HCT116 (cell line): ENCODE data around the gene C22orf42. TPM values are rescaled to one million over a fixed set of nuclear protein-coding genes. Genes with fewer than 3 reads are reported as not detected.

Experiments
- ATAC-seq: fragments of 200-7000 bp; cut with Tn5 transposase; 2 replicates; pipeline ENCODE4 v1.9.1; 2020; ENCODE audit warnings: mild to moderate bottlenecking, moderate library complexity
- BruUV-seq: library from RNA; stranded (reverse); fragments of 400-500 nt; replicated peaks from 2 replicates; lab custom pipeline; 2021; lab: Mats Ljungman, UMichigan
- CTCF ChIA-PET: fragments of 300-600 bp; sonication (Branson Sonifier 250); formaldehyde crosslinking; loops from one replicate; lab custom pipeline; 2021; ENCODE audit warnings: antibody characterized with exemption; lab: Charles Lee
- POLR2A ChIA-PET: fragments of 300-600, 350-600 bp; sonication (Branson Sonifier 250); formaldehyde crosslinking; loops from one replicate; lab custom pipeline; 2021; ENCODE audit warnings: antibody characterized with exemption; lab: Charles Lee
- RAD21 ChIA-PET, 2 experiments: fragments of 300-600 bp; sonication (Branson Sonifier 250); formaldehyde crosslinking; loops; one replicate each; lab custom pipeline; 2023; ENCODE audit warnings: low total read pairs in 2 of 2; ENCODE audit not compliant: uncharacterized antibody in 2 of 2, unreplicated experiment in 2 of 2, low non-redundant PET in 1 of 2; lab: Charles Lee
- DNase-seq: peaks from one replicate; pipeline ENCODE4 v3.0.0-alpha.2; 2010; ENCODE audit warnings: low read depth, low spot score
- H2AFZ ChIP-seq: fragments of 200-600 bp; shearing (Covaris generic), sonication (generic); 2 replicates; pipeline ENCODE4 v1.6.1; 2017; ENCODE audit warnings: low read depth, mixed run types, mixed read lengths, antibody characterized with exemption, low read length; ENCODE audit not compliant: poor library complexity, severe bottlenecking
- H3K27ac ChIP-seq: 2 replicates; pipeline ENCODE4 v1.5.1; 2012; ENCODE audit warnings: low read depth, low read length
- H3K27me3 ChIP-seq: fragments of 200-600 bp; sonication (generic); 2 replicates; pipeline ENCODE4 v1.6.1; 2016; ENCODE audit warnings: mixed run types, low read length, mixed read lengths; ENCODE audit not compliant: insufficient read depth
- H3K36me3 ChIP-seq, 2 experiments: fragments of 200-500 bp in 1 of 2; fragments of 200-600 bp in 1 of 2; sonication (Bioruptor generic) in 1 of 2; sonication (generic) in 1 of 2; 2 replicates each; pipeline versions ENCODE4 v1.5.1 to v1.6.1; 2014 to 2016; ENCODE audit warnings: low read length in 2 of 2, inconsistent platforms in 1 of 2, mixed read lengths in 1 of 2, mixed run types in 1 of 2; ENCODE audit not compliant: insufficient read depth in 2 of 2, control insufficient read depth in 1 of 2
- H3K4me1 ChIP-seq, 2 experiments: fragments of 200-600 bp in 1 of 2; sonication (generic) in 1 of 2; 2 replicates each; pipeline versions ENCODE4 v1.5.1 to v1.6.1; 2012 to 2017; ENCODE audit warnings: low read length in 2 of 2, inconsistent platforms in 1 of 2, mild to moderate bottlenecking in 1 of 2, mixed read lengths in 1 of 2, mixed run types in 1 of 2, moderate library complexity in 1 of 2; ENCODE audit not compliant: insufficient read depth in 2 of 2, control insufficient read depth in 1 of 2
- H3K4me2 ChIP-seq: fragments of 200-600 bp; sonication (generic); 2 replicates; pipeline ENCODE4 v1.6.1; 2017; ENCODE audit warnings: mixed run types, low read length, mixed read lengths
- H3K4me3 ChIP-seq, 2 experiments: fragments of 200-600 bp in 1 of 2; sonication (generic) in 1 of 2; replicated peaks in 1 of 2; 2 replicates each; pipeline ENCODE4 v1.5.1; 2011 to 2016; ENCODE audit warnings: low read length in 2 of 2, control low read depth in 1 of 2, low read depth in 1 of 2, mild to moderate bottlenecking in 1 of 2, mixed read lengths in 1 of 2, mixed run types in 1 of 2
- H3K79me2 ChIP-seq: fragments of 200-600 bp; sonication (generic); 2 replicates; pipeline ENCODE4 v1.6.1; 2017; ENCODE audit warnings: mild to moderate bottlenecking, mixed run types, low read length, moderate library complexity, mixed read lengths; ENCODE audit not compliant: insufficient read depth
- H3K9ac ChIP-seq: fragments of 200-600 bp; sonication (generic); 2 replicates; pipeline ENCODE4 v1.6.1; 2016; ENCODE audit warnings: low read length, mixed read lengths
- H3K9me2 ChIP-seq: fragments of 200-600 bp; sonication (generic), shearing (Covaris generic); 2 replicates; pipeline ENCODE4 v1.6.1; 2017; ENCODE audit warnings: mixed run types, mild to moderate bottlenecking, moderate library complexity; ENCODE audit not compliant: insufficient read depth
- H3K9me3 ChIP-seq, 2 experiments: fragments of 200-500 bp in 1 of 2; fragments of 200-600 bp in 1 of 2; sonication (Bioruptor generic) in 1 of 2; sonication (generic) in 1 of 2; 2 replicates each; pipeline ENCODE4 v1.6.1; 2014 to 2017; ENCODE audit warnings: low read length in 2 of 2, mixed read lengths in 2 of 2, inconsistent platforms in 1 of 2, low read depth in 1 of 2, mild to moderate bottlenecking in 1 of 2, mixed run types in 1 of 2, moderate library complexity in 1 of 2; ENCODE audit not compliant: control insufficient read depth in 1 of 2, insufficient read depth in 1 of 2
- H4K20me1 ChIP-seq: fragments of 200-600 bp; sonication (generic), shearing (Covaris generic); 2 replicates; pipeline ENCODE4 v1.6.1; 2017; ENCODE audit warnings: mixed run types, mild to moderate bottlenecking, moderate library complexity; ENCODE audit not compliant: insufficient read depth
- EZH2phosphoT487 ChIP-seq: fragments of 200-600 bp; IDR thresholded peaks from 2 replicates; pipeline ENCODE4 v1.6.1; 2018; ENCODE audit warnings: antibody characterized with exemption, borderline replicate concordance
- POLR2AphosphoS5 ChIP-seq: IDR thresholded peaks from 2 replicates; pipeline ENCODE4 v1.6.1; 2011; ENCODE audit warnings: mild to moderate bottlenecking, low read depth, low read length, moderate library complexity
- TCF7L2 ChIP-seq: IDR thresholded peaks from 2 replicates; pipeline ENCODE4 v1.7.0; 2011; ENCODE audit warnings: borderline replicate concordance, inconsistent platforms; ENCODE audit not compliant: insufficient read depth, insufficient read length; ENCODE audit errors: extremely low read depth
- ZNF274 ChIP-seq: fragments of 200-500 bp; sonication (Bioruptor generic); IDR thresholded peaks from 2 replicates; pipeline ENCODE4 v1.6.1; 2014; ENCODE audit warnings: mild to moderate bottlenecking, low read depth, low read length, inconsistent platforms
- intact Hi-C: fragments of 100-400 bp; cut with micrococcal nuclease; formaldehyde crosslinking; loops from 2 replicates; pipeline ENCODE4 v1.10.0; 2022
- total RNA-seq: library from RNA; stranded (reverse); gene quantifications from one replicate; pipeline ENCODE4 v1.2.1, GENCODE V29; 2021; ENCODE audit not compliant: unreplicated experiment
- TF ChIP-seq, protein P1 (sequence below): IDR thresholded peaks from 2 replicates; pipeline ENCODE4 v1.6.1; 2012

Gene C22orf42
- total RNA-seq, 1 experiment from 2014 or later, result not detected

DNA sequence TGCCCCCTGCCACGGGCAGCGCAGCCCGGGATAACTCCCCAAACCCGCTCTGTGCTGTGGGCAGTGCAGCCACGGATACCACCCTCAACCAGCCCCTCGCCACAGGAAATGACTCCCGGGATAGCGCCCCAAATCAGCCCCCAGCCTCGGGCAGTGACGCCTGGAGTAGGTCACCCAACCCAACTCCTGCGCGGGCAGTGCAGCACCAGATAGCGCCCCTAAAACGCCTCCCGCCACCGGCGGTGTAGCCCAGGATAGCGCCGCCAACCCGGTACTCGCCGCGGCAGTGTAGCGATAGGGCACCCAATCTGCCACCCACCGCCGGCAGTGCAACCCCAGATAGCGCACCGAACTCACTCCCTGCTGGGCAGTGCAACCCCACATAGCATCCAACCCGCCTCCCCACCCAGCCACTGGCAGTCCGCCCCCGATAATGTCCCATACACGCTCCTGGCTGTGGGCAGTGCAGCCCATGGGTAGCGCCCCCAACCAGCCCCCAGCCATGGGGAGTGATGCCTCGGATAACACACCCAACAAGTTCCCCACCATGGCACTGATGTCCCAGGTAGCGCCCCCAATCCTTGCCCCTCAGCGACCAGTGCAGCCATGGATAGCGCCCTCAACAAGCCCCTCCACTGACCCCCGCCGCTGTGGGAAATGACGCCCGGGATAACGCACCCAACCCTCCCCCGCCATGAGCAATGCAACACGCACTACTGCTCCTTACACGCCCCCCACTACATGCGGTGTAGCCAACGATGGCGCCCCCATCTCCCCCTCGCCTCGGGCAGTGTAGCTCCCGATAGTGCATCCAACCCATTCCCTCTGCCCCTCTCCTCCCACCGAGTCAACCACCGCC lies 44.3 kb upstream of the C22orf42 start:
- Histone ChIP-seq H3K9me3 (no peaks in the 10 kb centered on the region), H4K20me1 (no peaks in the 10 kb centered on the region)
- no peak for ATAC-seq
- ChIA-PET CTCF (no interaction called here), POLR2A (interaction anchor here (0.7 kb wide), 1 partner anchor 332 kb away, joined by 3 read pairs; no protein-coding TSS in a partner anchor)
- intact Hi-C loops, result loop anchor here (10.0 kb wide), 2 partner anchors 171 to 271 kb away; partner anchors contain the start of gene FBXO7
- TF ChIP-seq TCF7L2, result no peak
- TF ChIP-seq, protein P1, sequence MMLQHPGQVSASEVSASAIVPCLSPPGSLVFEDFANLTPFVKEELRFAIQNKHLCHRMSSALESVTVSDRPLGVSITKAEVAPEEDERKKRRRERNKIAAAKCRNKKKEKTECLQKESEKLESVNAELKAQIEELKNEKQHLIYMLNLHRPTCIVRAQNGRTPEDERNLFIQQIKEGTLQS, result no peak
- no peak for TF ChIP-seq POLR2AphosphoS5
- TF ChIP-seq EZH2phosphoT487, result no peak
- TF ChIP-seq ZNF274, result no peak
- TF ChIP-seq, all 23 proteins: peak for 0
- no peaks in the 10 kb centered on the region for H3K79me2 ChIP-seq
- BruUV-seq, result no TSS peak
- H3K9me2 ChIP-seq, result no peaks in the 10 kb centered on the region
- no peak overlapping the region for H3K9ac ChIP-seq
- H2AFZ ChIP-seq, result no peak overlapping the region
- peaks cover 27 to 45% of the 10 kb centered on the region in 2 experiments for H3K4me1 ChIP-seq
- no peak overlapping the region for H3K4me3 ChIP-seq
- 0 out of 2 replicates have a peak overlapping the region, but pooled peaks have one; percentile 99 for H3K4me2 ChIP-seq
- H3K27me3 ChIP-seq, result no peaks in the 10 kb centered on the region
- H3K36me3 ChIP-seq, result peaks cover 0 to 4% of the 10 kb centered on the region in 2 experiments; a peak in 2 of 4 replicates
- RAD21 ChIA-PET, result no interaction called here
- no peak for DNase-seq
- H3K27ac ChIP-seq, result no peak overlapping the region
